ENCODE data around the gene SGCD.

DNA sequence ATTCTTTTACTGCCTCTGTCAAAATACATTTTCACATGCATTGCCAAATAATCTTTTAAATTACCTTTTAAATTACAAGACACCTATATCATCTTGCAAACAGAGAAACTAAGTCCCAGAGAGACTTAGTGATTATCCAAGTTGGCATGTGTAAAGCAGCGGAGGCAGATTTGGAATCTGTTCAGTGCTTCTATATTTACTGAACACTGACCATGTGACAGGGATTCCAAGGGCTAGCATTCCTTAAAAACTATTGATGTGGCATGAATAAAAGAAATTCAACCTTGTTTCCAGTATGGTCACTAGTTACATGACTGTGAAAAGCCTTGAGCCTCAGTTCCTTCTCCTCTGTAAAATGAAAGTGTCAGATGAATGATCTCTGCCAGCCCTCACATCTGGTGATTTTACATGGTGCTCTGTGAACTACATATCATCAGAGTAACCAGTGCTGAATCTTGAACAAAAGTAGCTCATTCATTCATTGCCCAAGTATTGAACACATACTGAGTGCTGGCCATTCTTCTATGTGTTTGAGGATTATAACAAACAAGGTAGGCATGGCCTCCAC is 451.3 kb downstream of the SGCD start:
- TF ChIP-seq SP1 (IDR thresholded peaks at IDR 0.05; ENCODE audit: low read depth) (no peak), EGR1 (IDR thresholded peaks at IDR 0.05; ENCODE audit: low read depth) (no peak), YY1 (IDR thresholded peaks at IDR 0.05; ENCODE audit: extremely low read depth, insufficient replicate concordance, low read depth, low read length) (no peak), POLR2AphosphoS5 (IDR thresholded peaks at IDR 0.05; ENCODE audit: low read depth, low read length) (no peak), RAD21 (IDR thresholded peaks at IDR 0.05; ENCODE audit: low read depth) (no peak), POLR2A (IDR thresholded peaks at IDR 0.05; ENCODE audit: borderline replicate concordance, extremely low read depth, insufficient read depth, insufficient read length) (no peak), SIN3A (IDR thresholded peaks at IDR 0.05; ENCODE audit: low read depth) (no peak), EZH2 (IDR thresholded peaks at IDR 0.05) (no peak)
- TF ChIP-seq, protein P1, sequence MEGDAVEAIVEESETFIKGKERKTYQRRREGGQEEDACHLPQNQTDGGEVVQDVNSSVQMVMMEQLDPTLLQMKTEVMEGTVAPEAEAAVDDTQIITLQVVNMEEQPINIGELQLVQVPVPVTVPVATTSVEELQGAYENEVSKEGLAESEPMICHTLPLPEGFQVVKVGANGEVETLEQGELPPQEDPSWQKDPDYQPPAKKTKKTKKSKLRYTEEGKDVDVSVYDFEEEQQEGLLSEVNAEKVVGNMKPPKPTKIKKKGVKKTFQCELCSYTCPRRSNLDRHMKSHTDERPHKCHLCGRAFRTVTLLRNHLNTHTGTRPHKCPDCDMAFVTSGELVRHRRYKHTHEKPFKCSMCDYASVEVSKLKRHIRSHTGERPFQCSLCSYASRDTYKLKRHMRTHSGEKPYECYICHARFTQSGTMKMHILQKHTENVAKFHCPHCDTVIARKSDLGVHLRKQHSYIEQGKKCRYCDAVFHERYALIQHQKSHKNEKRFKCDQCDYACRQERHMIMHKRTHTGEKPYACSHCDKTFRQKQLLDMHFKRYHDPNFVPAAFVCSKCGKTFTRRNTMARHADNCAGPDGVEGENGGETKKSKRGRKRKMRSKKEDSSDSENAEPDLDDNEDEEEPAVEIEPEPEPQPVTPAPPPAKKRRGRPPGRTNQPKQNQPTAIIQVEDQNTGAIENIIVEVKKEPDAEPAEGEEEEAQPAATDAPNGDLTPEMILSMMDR (IDR thresholded peaks at IDR 0.05 in 2 of 3, conservative IDR thresholded peaks at IDR 0.05 in 1 of 3; ENCODE audit: borderline replicate concordance in 1 of 3, insufficient read depth in 1 of 3, low read depth in 2 of 3, low read length in 2 of 3): no peak
- TF ChIP-seq, protein P2, sequence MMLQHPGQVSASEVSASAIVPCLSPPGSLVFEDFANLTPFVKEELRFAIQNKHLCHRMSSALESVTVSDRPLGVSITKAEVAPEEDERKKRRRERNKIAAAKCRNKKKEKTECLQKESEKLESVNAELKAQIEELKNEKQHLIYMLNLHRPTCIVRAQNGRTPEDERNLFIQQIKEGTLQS (IDR thresholded peaks at IDR 0.05): no peak

Data from HCT116 (cell line).